Renal pelvis (tissue), 4 donors: ENCODE results near the gene WDCP. TPM values are rescaled to one million over a fixed set of nuclear protein-coding genes. Genes with fewer than 3 reads are reported as not detected.

Source experiments
- DNase-seq: peaks from one replicate; pipeline ENCODE4 v3.0.0-alpha.2; 2013
- polyA plus RNA-seq, 3 donors: library from polyadenylated mRNA; unstranded; fragments of 120-200 nt; gene quantifications; one replicate each; pipeline ENCODE4 v1.2.1, GENCODE V29; 2013; ENCODE audit not compliant: insufficient read length in 3 of 3

The WDCP gene
- polyA plus RNA-seq, 3 donors: 14.4 to 15.0 (median 14.7) TPM

DNA sequence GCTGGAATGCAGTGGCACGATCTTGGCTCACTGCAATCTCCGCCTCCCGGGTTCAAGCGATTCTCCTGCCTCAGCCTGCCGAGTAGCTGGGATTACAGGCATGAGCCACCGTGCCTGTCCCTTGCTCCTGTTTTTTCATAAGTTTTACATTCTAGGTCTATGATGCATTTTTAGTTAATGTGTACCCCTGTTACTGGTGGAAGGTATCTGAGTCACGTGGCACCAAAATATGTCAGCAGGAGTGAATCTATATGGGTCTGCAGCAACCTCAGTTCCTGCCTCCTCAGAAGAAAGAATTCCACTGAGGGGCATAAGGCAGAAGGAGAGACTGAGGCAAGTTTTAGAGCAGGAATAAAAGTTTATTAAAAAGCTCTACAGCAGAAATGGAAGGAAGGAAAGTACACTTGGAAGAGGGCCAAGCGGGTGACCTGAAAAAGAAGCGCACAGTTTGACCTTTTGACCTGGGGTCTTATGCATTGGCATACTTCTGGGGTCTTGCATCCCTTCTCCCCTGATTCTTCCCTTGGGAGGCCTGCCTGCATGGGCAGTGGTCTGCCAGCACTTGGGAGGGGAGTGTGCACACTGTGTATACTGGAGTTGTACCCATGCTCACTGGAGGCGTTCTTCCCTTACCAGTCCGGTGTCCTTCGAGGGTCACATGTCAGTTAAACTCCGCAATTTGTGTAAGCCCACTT is 38.4 kb downstream of the WDCP start:
- DNase-seq: no peak

DNA sequence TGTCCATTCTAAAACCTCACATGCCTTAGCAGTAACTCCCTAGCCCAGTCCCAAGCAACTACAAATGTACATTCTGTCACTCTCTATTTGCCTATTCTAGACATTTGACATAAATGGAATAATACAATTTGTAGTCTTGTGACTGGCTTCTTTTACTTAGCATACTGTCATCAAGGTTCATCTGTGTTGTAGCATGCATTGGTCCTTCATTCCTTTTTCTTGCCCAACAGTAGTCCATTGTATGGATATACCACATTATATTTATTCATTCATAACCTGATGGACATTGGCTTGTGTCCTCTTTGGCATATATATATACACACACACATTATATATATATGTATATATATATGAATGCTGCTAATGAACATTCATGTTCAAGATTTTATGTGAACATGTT is 39.5 kb downstream of the WDCP start:
- no peak for DNase-seq

GRCh38 chr2:23994567-23994966 is 52.6 kb downstream of the WDCP start:
- DNase-seq: no peak

DNA sequence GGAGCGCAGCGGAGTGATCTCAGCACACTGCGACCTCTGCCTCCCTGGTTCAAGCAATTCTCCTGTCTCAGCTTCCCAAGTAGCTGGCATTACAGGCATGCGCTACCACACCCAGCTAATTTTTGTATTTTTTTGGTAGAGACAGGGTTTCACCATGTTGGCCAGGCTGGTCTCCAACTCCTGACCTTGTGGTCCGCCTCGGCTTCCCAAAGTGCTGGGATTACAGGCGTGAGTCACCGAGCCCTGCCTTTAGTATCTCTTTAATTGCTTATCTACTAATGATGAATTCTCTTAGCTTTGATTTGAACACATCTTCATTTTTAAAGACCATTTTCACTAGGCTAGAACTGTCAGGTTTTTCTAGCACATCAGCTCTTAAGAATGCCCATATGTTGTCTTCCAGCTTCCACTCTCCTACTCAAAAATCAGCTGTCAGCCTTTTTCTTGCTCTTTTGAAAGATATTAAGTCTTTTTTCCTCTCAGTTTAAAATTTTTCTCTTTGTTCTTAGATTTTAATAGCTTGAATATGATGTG is 53.4 kb downstream of the WDCP start:
- no peak for DNase-seq

DNA sequence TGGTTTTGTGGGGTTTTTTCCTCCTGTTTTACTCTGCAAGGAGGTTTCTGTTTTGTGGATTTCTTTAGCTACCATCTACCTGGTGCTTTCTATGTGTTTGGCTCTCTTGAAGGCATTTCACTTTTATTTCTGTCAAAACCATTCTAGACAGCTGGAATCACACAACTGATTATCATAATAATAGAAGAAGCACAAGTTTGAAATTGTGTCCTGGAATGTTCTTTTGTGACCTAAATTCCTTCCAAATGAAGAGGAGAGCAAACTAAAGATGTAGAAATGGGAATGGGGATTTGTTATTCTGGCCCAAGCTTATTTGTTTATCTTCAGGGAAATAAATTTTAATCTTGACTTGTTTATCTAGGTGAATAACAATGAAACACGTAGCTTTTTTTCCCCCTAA is 54.3 kb downstream of the WDCP start:
- DNase-seq: no peak

DNA sequence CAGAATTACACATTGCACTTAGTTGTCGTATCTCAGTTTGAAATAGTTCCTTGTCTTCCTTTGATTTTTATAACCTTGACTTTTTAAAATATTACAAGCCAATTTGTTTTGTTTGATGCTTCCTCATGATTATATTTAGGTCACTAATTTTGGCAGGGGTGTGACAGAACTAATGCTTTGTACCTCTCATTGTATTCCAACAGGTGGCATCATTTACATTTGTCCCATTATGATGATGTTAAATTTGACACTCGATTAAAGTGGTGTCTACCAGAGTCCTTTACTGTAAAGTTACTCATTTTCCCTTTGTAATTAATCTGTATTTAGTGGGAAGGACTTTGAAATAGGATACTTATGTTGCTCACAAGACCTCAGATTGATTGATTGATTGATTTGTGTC is 58.8 kb downstream of the WDCP start:
- DNase-seq: no peak

Other genes with a start within 250 kb of the WDCP start
- 10 to 100 TPM; 16.3 to 20.7 (median 20.3) TPM for gene ATAD2B, start 120.3 kb downstream of the WDCP start, polyA plus RNA-seq
- 10 to 100 TPM; 14.9 to 18.6 (median 17.3) TPM for gene UBXN2A, start 106.9 kb downstream of the WDCP start, polyA plus RNA-seq
- 1 to 10 TPM; 3.4 to 4.5 (median 3.7) TPM for gene MFSD2B, start 37.3 kb downstream of the WDCP start, polyA plus RNA-seq
- 10 to 100 TPM in 1 of 3 donors, 1 to 10 TPM in 2; 8.5 to 10.4 (median 9.1) TPM for gene FKBP1B, start 2.4 kb upstream of the WDCP start, polyA plus RNA-seq
- 100 to 1,000 TPM; 125 to 147 (median 130) TPM for gene SF3B6, start 28.9 kb upstream of the WDCP start, polyA plus RNA-seq
- gene TP53I3, start 37.4 kb upstream of the WDCP start, polyA plus RNA-seq: 10 to 100 TPM; 45.1 to 56.5 (median 53.5) TPM
- 1 to 10 TPM; 2.0 to 3.5 (median 2.5) TPM for gene PFN4, start 75.9 kb upstream of the WDCP start, polyA plus RNA-seq
- 10 to 100 TPM; 20.7 to 34.0 (median 28.6) TPM for gene FAM228B, start 76.1 kb upstream of the WDCP start, polyA plus RNA-seq
- gene FAM228A, start 127.7 kb upstream of the WDCP start, polyA plus RNA-seq: 1 to 10 TPM in 1 of 3 donors, under 1 TPM in 2; 0.84 to 1.3 (median 0.92) TPM